Measurements from ENCODE around the gene SLC35D2.
"Not testable (repeated sequence)": the region's sequence is repeated elsewhere in the genome, so short reads cannot be mapped to it uniquely, and the experiment has no call there.

The SLC35D2 gene

GRCh38 chr9:96399325-96399633, 15.8 kb upstream of the SLC35D2 start:
- DNase-seq = no peak

DNA sequence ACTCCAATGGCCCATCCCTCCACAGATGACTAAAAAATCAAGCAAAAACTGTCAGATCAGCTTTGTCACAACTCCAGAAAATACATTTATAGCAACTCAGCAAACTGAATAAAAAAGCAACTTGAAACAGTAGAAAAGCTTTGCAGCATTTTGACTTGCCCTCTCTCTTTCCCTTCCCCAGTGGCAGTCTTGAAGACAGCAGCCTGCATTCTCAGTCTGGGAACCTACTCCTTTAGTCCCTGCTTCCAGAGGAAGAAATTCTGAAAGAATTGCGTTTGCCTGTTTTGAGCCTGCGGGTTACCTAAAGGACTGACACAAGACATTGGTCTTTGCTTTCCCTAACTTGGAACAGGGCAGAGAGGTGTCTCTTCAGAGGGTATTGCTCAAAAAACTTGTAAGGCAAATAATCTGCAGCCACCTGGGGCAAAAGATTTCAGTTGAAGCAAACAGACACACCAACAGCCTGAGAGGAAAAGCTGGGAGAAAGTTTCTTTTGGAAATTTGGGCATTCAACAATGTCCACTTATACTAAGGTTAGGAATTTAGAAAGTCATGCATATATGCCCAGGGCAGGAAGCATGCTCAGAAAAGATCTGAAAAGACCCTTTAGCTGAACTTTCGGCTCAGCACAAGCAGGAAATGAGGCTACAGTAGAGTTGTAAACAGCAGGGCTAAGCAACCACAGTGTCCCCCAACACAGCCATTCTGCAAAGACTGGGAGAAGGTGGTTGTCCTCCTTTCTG, 15.2 kb upstream of the SLC35D2 start:
- no peak for DNase-seq

GRCh38 chr9:96395964-96396363, 12.5 kb upstream of the SLC35D2 start:
- no peak for DNase-seq

DNA sequence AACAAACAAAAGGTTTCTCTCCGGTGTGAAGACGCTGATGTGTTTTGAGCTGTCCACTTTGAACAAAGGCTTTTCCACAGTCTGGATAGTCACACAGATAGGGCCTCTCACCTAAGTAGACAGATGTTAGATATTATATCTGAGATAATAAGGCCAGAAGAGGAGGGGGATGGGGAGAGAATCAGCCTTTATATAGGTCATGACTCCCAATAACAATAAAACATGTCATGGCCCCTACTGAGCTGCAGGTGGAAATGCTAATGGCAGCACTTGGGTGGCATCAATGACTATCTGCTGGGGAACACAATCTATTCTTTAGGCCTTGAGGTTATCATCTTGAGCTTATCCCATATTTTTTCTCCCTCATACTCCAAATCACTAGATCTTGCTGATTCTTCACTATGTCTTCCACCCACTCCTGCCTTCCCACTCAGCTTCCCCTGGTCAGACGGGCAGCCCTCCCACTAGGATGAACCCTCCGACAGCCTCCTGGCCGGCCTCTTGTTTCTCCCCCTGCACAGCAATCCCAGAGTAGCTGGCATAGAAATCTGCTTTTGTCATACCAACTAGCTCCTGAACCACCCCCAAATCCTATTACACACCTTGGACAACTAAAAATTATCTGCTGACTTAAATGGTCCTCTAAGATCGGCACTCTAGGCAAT, 11.5 kb upstream of the SLC35D2 start:
- no peak for DNase-seq

- DNase-seq = no peak
Observed at GRCh38 chr9:96392263-96392662, 8.8 kb upstream of the SLC35D2 start.

DNA sequence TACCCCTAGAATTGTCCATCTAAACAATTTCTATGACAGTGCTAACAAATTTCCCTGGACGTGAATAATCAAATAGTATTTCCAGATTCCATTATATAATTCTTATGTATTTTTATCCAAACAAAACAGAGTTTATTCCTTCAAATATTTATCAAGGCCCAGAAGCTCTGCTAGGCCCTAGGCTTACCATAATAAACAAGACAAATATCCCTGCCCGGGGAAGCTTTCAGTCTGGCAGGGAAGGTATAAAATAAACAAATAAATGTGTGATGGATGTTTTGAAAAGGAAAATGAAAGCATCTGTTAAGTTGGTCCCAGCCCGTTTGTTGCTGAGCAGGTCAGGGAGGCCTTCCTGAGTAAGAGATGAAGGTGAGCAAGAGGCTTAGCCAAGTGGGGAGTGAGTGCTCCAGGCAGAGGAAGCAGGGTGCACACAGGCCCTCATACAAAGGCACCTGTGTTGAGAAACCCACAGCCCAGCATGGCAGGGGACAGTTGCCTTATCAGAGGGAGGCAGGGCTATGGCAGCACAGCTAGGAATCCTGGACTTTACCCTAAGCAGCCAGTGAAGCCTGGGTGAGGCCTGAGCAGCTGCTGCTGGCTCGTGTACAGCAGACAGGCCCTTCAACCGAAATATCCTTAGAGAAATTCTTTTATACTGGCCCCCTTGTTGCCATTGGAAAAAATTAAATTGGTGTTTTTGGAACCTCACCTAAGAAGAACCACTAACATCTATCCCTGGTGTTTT, 7.7 kb upstream of the SLC35D2 start:
- no peak for DNase-seq

GRCh38 chr9:96388144-96388543, 4.6 kb upstream of the SLC35D2 start:
- no peak for DNase-seq

- DNase-seq = no peak
Observed at GRCh38 chr9:96386157-96386556, 2.6 kb upstream of the SLC35D2 start.

- no peak for DNase-seq
Observed at GRCh38 chr9:96382839-96383164, 709 bp downstream of the SLC35D2 start.

- no peak for DNase-seq
Observed at GRCh38 chr9:96382175-96382574, 1.3 kb downstream of the SLC35D2 start.

DNA sequence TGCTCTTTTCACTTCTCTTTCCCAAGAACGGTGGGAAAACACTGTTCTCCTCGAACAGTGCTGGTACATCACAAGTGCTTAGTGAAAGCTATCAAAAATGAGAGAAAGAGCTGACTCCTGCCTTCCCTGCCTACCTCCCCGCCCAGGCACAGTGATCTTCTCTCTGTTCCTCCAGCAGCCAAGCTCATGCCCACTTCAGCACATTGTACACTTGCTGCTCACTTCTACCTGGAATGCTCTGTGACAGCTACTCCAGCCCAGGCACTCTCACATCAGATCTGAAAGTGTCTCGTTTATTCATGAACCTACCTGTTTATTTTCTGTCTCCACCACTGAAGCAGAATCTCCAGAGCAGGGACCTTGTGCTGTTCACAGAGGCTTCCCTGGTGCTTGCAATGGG, 1.8 kb downstream of the SLC35D2 start:
- no peak for DNase-seq

GRCh38 chr9:96381125-96381524, 2.4 kb downstream of the SLC35D2 start:
- DNase-seq = no peak

- no peak for DNase-seq
Observed at GRCh38 chr9:96379461-96379860, 4.0 kb downstream of the SLC35D2 start.

GRCh38 chr9:96378187-96378586, 5.3 kb downstream of the SLC35D2 start:
- no peak for DNase-seq

DNA sequence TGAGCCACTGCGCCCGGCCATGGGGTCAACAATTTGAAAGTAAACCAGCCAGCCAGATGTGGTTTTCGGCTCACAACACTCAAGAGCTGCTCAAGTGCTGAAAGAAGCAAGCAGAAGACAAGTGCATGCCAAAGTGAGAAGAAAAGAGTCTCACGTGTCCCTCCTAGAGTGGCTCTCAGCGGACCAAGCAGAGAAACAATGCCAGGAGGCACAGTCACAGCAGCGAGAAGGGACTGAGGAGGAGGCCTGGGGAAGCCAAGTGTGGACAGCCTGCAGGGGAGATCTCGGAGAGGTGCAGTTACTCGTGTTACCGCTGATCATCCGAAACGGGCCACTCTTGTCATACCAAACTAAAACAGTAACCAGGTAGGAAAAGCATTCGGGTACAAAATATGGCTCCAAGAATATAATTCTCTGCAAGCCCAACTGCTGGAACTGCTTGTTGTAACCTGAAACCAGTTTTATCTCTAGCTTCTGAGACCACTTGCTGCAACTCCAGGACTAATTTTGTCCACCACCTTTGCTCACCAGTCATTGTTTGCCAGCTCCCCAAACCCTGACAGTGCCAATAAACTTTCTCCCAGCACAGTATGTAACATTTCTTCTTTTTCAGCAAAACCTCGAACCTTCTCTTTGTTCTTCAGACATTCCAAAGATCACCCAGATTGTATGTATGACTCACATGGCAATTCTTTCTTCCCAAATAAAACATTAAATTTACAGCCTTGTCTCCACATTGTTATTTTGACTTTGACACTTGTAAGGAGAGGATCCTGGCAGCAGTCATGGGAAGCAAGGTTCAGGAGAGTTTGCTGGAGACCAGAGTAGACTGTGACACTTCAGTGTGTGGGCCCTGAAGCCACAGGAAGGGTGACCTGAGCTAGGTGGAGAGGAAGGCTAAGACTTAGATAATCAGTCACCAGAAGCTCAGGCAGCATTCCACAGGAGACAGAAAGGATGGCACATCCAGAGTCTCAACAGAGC, 6.3 kb downstream of the SLC35D2 start:
- DNase-seq = no peak

DNA sequence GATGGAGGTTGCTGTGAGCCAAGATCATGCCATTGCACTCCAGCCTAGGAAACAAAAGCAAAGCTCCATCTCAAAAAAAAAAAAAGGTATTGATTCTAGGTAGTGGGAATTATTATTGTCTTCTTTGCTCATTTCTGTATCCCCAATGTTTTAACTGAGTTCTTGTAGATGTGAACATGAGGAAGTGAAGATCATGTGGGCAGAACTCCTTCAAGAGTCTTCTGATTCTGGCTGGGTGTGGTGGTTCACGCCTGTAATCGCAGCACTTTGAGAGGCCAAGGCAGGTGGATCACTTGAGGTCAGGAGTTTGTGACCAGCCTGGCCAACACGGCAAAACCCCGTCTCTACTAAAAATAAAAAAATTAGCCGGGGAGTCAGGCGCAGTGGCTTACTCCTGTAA, 8.0 kb downstream of the SLC35D2 start:
- DNase-seq = not testable (repeated sequence)

DNA sequence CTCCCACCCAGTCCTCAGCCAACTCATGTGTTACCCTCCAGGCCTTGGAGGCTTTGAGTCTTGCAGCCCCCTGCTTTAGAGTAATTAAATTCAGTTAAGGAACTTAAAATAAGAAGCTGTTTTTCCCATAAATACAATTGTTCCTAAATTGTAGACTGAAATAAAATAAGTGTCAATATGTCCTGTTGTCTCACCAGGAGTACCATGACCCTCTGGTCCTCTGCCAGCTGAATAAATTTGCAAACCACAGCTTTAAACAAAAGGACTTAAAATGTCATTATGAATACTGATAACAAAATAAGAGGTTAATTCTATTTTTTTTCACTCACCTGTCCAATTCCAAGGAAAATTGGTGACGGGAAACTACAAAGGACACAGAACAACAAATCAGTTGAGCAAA, 15.6 kb downstream of the SLC35D2 start:
- no peak for DNase-seq

DNA sequence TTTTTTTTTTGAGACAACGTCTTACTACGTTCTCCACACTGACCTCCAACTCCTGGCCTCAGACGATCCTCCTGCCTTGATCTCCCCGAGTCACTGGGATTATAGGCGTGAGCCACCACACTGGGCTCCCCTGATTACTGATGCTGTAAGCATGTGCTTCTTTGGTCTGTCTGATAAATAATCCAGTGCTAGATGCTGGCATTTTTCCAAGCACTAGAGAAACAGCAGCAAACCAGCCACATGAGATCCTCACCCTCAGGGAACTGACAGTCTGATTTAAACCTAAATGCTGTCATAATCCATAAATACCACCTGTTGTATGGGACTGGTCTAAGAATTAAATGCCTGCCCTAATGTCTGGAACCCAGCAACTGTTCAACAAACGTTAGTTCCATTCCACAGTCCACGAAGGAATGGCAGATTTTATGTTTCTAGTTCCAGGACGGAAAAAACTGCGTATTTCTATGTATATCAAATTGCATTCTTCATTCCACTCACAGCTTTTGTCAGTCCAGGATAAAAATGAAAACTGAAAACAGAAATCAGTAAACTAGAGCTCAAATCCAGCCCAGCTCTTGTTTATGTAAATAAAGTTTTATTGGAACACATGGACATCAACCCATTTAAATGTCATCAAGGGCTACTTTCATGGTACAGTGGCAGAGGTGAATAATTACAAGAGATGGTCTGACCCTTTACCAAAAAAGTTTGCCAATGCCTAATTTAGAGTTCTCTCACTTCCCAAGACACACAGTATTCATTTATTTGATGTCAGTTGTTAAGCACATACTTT, 20.1 kb downstream of the SLC35D2 start:
- DNase-seq = no peak

- not testable (repeated sequence) for DNase-seq
Observed at GRCh38 chr9:96362119-96362518, 21.4 kb downstream of the SLC35D2 start.

GRCh38 chr9:96361668-96362067, 21.8 kb downstream of the SLC35D2 start:
- no peak for DNase-seq

GRCh38 chr9:96360976-96361375, 22.5 kb downstream of the SLC35D2 start:
- DNase-seq = no peak

- not testable (repeated sequence) for DNase-seq
Observed at GRCh38 chr9:96360523-96360922, 23.0 kb downstream of the SLC35D2 start.

Data from GOT3 (cell line).